AG10803 (cell line): Measurements from ENCODE around the gene TMBIM4.
A peak's percentile ranks its signal among the peaks of the same experiment; 100 is the strongest.
"Not testable (repeated sequence)": the region's sequence is repeated elsewhere in the genome, so short reads cannot be mapped to it uniquely, and the experiment has no call there.

ENCODE experiments used
- DNase-seq: peaks from one replicate; pipeline ENCODE4 v3.0.0; 2010; ENCODE audit warnings: low read depth
- H3K4me3 ChIP-seq: 2 replicates; pipeline ENCODE4 v1.5.1; 2011; ENCODE audit warnings: mild to moderate bottlenecking, low read length, control low read depth
- CTCF ChIP-seq: conservative IDR thresholded peaks from 2 replicates; pipeline ENCODE4 v1.5.1; 2011; ENCODE audit warnings: mild to moderate bottlenecking, low read length, control low read depth, inconsistent platforms

The TMBIM4 gene, protein sequence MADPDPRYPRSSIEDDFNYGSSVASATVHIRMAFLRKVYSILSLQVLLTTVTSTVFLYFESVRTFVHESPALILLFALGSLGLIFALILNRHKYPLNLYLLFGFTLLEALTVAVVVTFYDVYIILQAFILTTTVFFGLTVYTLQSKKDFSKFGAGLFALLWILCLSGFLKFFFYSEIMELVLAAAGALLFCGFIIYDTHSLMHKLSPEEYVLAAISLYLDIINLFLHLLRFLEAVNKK

DNA sequence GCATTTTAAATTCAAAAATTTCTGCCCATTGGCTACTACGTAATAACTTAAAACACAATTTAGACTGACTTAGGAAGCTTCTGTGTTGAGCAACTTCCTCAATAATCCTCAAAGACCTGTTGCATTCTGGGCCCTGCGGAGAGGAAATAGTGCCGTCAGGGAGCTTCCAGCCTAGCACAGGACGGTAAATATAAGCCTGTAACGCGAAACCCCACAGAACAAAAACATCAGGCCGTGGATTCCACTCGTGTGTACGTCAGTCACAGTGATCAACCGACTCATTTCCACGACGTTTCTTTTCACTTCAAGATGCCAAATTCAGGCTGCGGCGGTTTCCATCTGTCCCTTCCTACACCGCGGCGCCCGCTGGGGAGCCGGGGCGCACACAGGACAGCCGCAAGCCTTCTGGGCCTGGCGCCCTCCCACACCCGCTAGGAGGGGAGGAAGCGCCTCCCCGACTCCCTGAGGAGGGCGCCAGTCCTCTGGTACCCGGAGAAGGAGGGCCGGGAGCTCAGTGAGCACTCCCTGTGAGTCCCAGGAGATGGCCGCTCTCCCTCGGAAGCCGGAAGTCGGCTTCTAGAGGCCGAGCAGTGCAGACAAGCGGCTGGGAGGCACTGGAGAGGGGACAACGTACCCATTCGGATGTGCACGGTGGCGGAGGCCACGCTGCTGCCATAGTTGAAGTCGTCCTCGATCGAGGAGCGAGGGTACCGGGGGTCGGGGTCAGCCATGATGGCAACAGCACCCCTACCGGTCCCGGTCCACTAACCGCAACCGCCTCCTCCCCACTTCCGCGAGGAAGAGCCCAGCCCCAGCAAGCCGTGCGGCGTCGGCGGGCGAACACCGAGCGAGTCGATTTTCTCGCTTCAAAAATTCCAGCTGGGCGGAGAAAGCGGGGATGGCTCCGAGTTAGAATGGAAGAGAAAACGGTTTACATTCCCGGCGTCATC is at the start of gene TMBIM4:
Gene TMBIM4, minus strand, starts transcription at position 776 of the 950 bp plus-strand sequence. Its CDS starts 45 bp downstream, at position 731.
- peak; percentile 44 for TF ChIP-seq CTCF
- peak within 1 kb of the TSS; percentile 90 for H3K4me3 ChIP-seq
- DNase-seq, result peak; percentile 94

GRCh38 chr12:66217342-66217917 is 47.6 kb upstream of the TMBIM4 start:
- H3K4me3 ChIP-seq, result no peak overlapping the region
- no peak for TF ChIP-seq CTCF
- no peak for DNase-seq

DNA sequence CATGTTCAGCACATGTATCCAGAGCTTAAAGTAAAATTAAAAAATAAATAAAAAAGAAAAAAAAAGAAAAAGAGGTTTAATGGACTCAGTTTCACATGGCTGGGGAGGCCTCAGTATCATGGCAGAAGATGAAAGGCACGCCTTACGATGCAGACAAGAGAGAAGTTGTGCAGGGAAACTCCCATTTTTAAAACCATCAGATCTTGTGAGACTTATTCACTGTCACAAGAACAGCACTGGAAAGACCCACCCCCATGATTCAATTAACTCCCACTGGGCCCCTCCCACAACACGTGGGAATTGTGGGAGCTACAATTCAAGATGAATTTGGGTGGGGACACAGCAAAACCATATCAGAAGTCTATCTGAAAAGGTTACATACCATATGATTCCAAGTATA is 43.2 kb upstream of the TMBIM4 start:
- H3K4me3 ChIP-seq, DNase-seq: not testable (repeated sequence)

DNA sequence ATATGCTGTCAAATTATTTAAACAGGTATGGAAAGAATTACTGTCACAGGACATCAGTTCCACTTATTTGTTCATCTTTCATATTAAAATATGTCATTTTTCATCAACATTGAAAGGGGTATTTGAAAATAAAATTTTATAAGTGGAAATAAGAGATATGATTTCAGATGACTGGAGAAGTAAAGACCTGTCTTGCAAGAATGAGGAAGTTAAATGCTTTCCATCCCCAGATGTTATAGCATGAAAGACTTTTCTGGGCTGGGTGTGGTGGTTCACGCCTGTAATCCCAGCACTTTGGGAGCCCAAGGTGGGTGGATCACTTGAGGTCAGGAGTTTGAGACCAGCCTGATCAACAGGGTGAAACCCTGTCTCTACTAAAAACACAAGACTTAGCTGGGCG is 41.8 kb upstream of the TMBIM4 start:
- not testable (repeated sequence) for H3K4me3 ChIP-seq, DNase-seq

GRCh38 chr12:66210840-66211239 is 41.0 kb upstream of the TMBIM4 start:
- H3K4me3 ChIP-seq, result no peak overlapping the region
- DNase-seq, result peak; percentile 41
- TF ChIP-seq CTCF, result no peak

DNA sequence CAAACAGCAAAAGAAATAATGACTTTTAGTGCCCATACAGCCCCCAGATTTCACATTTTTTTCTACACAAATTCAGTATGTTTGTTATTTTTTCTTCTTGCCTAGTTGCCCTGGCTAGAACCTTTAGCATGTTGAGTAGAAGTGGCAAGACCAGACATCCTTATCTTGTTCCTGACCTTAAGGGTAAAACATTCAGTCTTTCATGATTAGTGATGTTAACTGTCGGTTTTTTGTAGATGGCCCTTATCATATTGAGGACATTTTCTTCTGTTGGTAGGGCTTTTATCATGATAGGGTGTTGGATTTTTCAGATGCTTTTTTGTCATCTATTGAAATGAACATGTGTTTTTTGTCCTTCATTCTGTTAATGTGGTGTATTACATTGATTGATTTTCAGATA is 36.3 kb upstream of the TMBIM4 start:
- no peak for TF ChIP-seq CTCF
- DNase-seq, result no peak
- H3K4me3 ChIP-seq, result no peak overlapping the region

DNA sequence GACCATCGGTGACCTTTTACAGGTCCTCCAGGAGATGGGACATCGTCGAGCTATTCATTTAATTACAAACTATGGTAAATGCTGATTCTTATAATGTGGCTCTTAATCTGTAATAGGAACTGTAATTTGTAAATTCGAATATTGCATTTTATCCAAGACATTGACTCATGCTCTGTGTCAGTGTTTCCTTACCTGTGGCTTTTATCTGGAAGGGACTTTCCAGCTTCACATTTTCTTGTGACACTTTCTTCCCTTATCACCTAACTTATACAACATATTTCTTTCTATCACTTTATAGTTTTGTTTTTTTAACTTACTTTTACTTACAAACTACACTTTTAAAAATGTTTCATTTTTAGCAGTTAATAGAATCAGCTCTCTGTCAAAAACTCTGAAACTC is 34.0 kb upstream of the TMBIM4 start:
- DNase-seq, result no peak
- no peak overlapping the region for H3K4me3 ChIP-seq
- TF ChIP-seq CTCF, result no peak
